Measurements from ENCODE around the gene S1PR1. TPM values are rescaled to one million over a fixed set of nuclear protein-coding genes. Genes with fewer than 3 reads are reported as not detected.

The S1PR1 gene
- total and polyA plus RNA-seq, 4 donors, result 35.2 to 130 (median 116) TPM

DNA sequence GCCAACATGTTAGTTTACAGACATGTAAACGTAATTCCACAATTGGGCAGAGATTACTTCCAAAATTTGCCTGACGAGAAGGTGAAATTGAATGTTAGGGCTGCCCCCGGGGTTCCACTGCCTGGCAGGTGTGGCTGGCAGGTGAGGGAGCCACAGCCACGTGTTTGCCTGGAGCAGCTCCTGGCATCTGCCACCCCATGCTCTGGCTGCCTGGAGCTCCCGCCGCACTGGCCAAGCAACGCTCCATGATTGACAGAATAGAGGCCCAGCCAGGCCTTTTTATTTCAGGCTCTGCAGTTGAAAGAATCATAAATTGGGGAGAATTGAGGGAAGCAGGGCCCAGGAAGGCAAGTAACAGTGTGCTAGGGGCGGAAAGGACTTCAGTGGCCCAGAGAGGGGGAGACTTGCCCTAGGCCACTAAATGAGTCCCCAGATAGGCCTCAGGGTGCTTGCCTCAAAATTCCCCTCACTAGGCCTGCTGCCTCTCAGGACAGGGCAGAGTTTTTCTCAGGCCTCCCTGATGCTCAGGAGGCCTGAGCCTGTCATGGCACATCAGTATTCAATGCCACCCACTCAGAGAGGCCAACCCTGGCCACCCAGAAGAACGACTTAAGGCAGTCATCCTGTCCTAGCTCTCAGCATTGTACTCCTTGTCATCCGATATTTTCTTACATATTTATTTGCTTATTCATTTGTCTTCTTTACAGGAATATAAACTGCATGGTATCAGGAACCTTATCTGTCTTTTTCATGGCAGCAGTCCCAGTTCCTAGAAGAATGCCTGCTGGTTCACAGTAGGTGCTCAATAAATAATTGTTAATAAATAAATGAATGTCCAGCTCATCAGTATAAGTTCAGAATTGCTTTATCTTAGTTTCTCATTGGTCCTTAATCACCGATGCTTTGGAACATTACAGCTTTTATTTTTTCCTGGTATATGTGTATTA is 16.6 kb upstream of the S1PR1 start:
- ATAC-seq (ENCODE audit: insufficient read depth, low FRiP score), result no peak
- H3K27me3 ChIP-seq (ENCODE audit: control insufficient read depth in 3 of 3, insufficient read depth in 3 of 3, low read length in 2 of 3), result no peaks in the 10 kb centered on the region
- no peak for DNase-seq
- no peak overlapping the region for H3K27ac ChIP-seq (ENCODE audit: low read depth in 1 of 2, low read length in 1 of 2)
- peaks cover 0 to 3% (median 0%) of the 10 kb centered on the region in 5 donors for H3K4me1 ChIP-seq (ENCODE audit: control insufficient read depth in 5 of 5, insufficient read depth in 5 of 5, low read length in 5 of 5)
- H3K4me3 ChIP-seq, result no peak overlapping the region
- TF ChIP-seq, protein P1, sequence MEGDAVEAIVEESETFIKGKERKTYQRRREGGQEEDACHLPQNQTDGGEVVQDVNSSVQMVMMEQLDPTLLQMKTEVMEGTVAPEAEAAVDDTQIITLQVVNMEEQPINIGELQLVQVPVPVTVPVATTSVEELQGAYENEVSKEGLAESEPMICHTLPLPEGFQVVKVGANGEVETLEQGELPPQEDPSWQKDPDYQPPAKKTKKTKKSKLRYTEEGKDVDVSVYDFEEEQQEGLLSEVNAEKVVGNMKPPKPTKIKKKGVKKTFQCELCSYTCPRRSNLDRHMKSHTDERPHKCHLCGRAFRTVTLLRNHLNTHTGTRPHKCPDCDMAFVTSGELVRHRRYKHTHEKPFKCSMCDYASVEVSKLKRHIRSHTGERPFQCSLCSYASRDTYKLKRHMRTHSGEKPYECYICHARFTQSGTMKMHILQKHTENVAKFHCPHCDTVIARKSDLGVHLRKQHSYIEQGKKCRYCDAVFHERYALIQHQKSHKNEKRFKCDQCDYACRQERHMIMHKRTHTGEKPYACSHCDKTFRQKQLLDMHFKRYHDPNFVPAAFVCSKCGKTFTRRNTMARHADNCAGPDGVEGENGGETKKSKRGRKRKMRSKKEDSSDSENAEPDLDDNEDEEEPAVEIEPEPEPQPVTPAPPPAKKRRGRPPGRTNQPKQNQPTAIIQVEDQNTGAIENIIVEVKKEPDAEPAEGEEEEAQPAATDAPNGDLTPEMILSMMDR (IDR thresholded peaks at IDR 0.05; ENCODE audit: control extremely low read depth, extremely low read depth), result no peak
- no peaks in the 10 kb centered on the region for H3K36me3 ChIP-seq (ENCODE audit: control insufficient read depth in 4 of 4, insufficient read depth in 4 of 4, low read length in 4 of 4)
- WGBS, 2 donors, result 85 to 94% methylated on average over 11 of the region's 11 CpGs
- H3K9ac ChIP-seq (ENCODE audit: insufficient read depth in 1 of 2, low read length in 2 of 2), result no peak overlapping the region
- H3K9me3 ChIP-seq (ENCODE audit: control insufficient read depth in 4 of 4, insufficient read depth in 3 of 4, low read length in 3 of 4), result no peaks in the 10 kb centered on the region

DNA sequence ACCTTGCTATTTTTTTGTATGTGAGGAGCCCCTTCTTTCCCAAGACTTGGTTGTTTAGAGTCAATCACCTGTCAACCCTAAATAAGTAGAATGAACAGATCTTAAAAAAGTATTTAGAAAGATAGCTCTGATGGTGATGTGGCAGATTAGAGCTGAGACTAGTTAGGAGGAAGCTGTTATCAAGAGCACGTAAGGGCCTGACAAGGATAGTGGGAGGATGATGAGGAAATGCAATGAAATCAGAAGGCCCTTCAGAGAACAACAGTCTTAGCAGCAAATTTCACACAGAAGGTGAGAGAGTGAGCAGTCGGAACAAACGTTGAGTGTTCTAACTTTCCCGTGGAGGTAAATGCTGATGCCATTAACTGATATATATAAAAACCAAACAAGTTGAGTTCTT is 15.9 kb upstream of the S1PR1 start:
- 86 to 89% methylated on average over 4 of the region's 4 CpGs for WGBS, 2 donors
- Histone ChIP-seq H3K27ac (ENCODE audit: low read depth in 1 of 2, low read length in 1 of 2) (no peak overlapping the region), H3K27me3 (ENCODE audit: control insufficient read depth in 3 of 3, insufficient read depth in 3 of 3, low read length in 2 of 3) (no peaks in the 10 kb centered on the region), H3K4me1 (ENCODE audit: control insufficient read depth in 5 of 5, insufficient read depth in 5 of 5, low read length in 5 of 5) (peaks cover 0 to 3% (median 0%) of the 10 kb centered on the region in 5 donors), H3K9me3 (ENCODE audit: control insufficient read depth in 4 of 4, insufficient read depth in 3 of 4, low read length in 3 of 4) (no peaks in the 10 kb centered on the region), H3K9ac (ENCODE audit: insufficient read depth in 1 of 2, low read length in 2 of 2) (no peak overlapping the region), H3K36me3 (ENCODE audit: control insufficient read depth in 4 of 4, insufficient read depth in 4 of 4, low read length in 4 of 4) (no peaks in the 10 kb centered on the region), H3K4me3 (no peak overlapping the region)
- DNase-seq (no peak), ATAC-seq (ENCODE audit: insufficient read depth, low FRiP score) (no peak)
- TF ChIP-seq, protein P1 (IDR thresholded peaks at IDR 0.05; ENCODE audit: control extremely low read depth, extremely low read depth), result no peak

DNA sequence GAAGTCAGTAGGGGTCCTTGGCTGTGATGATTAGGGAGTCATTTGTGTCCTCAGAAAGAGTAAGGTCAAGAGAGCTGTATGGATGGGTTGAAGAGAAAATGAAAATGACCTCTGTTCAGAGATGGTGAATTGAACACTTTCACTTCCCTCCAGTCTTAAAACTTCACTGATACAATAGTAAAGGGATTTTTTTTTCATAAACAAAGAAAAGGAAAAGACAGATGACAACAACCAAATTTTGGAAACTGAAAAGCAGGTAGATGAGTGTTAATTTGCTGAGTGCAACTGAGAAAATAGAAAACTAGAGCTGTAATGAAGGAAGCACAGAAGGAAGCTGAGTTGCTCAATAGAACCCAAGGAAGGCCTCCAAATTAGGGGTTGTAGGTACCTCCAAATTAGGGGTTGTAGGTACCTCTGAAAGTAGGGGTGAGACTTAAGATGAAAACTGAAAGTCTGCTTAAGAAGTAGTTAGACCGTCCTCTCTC is 14.8 kb upstream of the S1PR1 start:
- Histone ChIP-seq H3K36me3 (ENCODE audit: control insufficient read depth in 4 of 4, insufficient read depth in 4 of 4, low read length in 4 of 4) (no peaks in the 10 kb centered on the region), H3K4me3 (no peak overlapping the region), H3K27me3 (ENCODE audit: control insufficient read depth in 3 of 3, insufficient read depth in 3 of 3, low read length in 2 of 3) (no peaks in the 10 kb centered on the region), H3K4me1 (ENCODE audit: control insufficient read depth in 5 of 5, insufficient read depth in 5 of 5, low read length in 5 of 5) (peaks cover 0 to 3% (median 0%) of the 10 kb centered on the region in 5 donors), H3K27ac (ENCODE audit: low read depth in 1 of 2, low read length in 1 of 2) (no peak overlapping the region), H3K9me3 (ENCODE audit: control insufficient read depth in 4 of 4, insufficient read depth in 3 of 4, low read length in 3 of 4) (no peaks in the 10 kb centered on the region), H3K9ac (ENCODE audit: insufficient read depth in 1 of 2, low read length in 2 of 2) (no peak overlapping the region)
- TF ChIP-seq, protein P1 (IDR thresholded peaks at IDR 0.05; ENCODE audit: control extremely low read depth, extremely low read depth), result no peak
- DNase-seq (no peak), ATAC-seq (ENCODE audit: insufficient read depth, low FRiP score) (no peak)
- 96 to 100% methylated on average over 1 of the region's 1 CpG for WGBS, 2 donors
